ENCODE measurements around the gene GLB1L3.
"Not testable (repeated sequence)": the region's sequence is repeated elsewhere in the genome, so short reads cannot be mapped to it uniquely, and the experiment has no call there.

Gene GLB1L3

GRCh38 chr11:134252346-134253187 lies 23.6 kb upstream of the GLB1L3 start:
- DNase-seq = no peak

GRCh38 chr11:134253188-134253993 lies 22.8 kb upstream of the GLB1L3 start, which contains the start of the genes ACAD8 and THYN1:
ACAD8 (plus strand) TSS chr11:134253568; CDS start chr11:134253601, 33 bp downstream.
THYN1 (minus strand) TSS chr11:134253352; CDS start chr11:134252882, 470 bp downstream.
- DNase-seq = peak; percentile 77

GRCh38 chr11:134254433-134255183 lies 21.6 kb upstream of the GLB1L3 start:
- DNase-seq = no peak

- DNase-seq = not testable (repeated sequence)
Measured at GRCh38 chr11:134255184-134255561, 21.0 kb upstream of the GLB1L3 start.

GRCh38 chr11:134257101-134257500 lies 19.1 kb upstream of the GLB1L3 start:
- no peak for DNase-seq

DNA sequence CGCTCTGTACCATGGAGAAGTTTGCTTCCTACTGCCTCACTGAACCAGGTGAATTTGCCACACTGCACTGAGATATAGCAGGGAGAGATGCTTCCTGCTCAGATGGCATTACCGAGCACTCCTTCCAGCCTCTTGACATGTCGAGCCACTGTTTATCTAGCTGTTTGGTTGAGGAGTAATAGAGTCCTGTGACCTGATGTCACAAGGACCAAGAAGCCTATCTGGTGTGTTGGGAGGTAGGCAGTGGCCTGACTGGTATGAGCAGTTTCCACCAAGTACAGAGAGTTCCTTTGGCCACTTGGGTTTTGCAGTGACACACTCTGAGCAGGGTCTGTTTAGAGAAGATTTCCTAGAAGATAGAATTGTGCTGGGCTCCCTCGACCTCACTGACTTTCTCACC lies 17.6 kb upstream of the GLB1L3 start:
- no peak for DNase-seq

DNA sequence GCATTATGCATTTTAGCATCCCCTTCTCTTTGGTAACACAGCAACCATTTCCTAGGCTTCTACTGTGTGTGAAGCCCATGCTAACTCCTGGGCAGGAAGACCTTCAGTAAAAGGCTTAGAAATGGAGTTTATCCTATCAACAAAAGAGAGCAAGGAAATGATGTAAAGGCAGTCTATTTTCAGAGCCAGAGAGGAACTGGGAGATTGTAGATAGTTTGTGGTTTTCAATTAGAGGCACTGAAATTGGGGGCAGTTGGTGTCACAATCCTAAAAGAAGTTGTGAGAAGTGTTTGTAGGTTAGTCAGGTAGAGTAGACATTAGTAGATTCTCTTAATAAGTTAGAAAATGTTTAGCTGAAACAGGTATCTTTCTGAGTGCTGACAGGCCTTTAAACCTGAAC lies 15.7 kb upstream of the GLB1L3 start:
- no peak for DNase-seq

DNA sequence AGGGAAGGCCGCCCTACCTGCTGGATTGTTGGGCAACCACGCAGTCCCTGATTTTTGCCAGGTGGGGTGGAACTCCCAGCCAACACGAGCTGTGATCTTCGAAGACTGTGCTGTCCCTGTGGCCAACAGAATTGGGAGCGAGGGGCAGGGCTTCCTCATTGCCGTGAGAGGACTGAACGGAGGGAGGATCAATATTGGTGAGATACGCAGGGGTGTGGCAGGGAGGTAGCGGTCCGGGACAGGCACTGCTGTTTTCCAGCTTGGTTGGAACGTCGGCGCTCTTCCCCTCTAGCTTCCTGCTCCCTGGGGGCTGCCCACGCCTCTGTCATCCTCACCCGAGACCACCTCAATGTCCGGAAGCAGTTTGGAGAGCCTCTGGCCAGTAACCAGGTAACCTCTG lies 15.2 kb upstream of the GLB1L3 start:
- no peak for DNase-seq

DNA sequence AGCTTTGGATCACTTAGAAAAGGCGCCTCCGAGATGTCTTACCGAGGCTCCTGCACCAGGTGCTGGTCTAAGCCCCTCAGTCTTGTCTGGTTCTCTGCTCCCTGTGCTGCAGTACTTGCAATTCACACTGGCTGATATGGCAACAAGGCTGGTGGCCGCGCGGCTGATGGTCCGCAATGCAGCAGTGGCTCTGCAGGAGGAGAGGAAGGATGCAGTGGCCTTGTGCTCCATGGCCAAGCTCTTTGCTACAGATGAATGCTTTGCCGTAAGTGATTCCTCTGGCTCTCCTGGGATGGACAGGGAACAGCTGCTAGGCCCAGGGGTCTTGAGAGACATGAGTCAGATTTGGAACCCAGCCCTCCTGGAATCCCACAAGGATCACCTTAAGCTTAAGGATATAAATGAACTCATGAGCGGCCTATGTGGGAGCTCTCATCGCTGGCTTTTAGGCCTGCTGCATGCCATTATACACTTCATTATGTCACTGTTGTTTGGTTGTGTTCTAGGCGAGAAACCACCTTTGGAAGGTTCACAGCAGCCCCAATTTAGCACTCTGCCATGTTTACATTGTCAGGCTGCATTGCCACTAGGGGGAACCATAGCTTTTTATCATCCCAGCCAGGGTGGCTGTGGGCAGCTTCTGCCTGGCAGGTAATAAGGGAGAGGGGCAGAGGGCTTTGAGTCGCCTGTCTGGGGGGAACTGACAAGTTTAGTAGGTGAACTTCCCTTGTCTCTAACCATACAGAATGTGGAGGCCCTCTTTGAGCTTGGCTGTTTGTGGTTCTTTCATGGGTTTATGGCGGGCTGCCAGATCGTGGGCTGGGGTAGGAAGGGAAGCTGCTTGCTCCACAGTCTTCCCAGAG lies 14.3 kb upstream of the GLB1L3 start:
- no peak for DNase-seq

DNA sequence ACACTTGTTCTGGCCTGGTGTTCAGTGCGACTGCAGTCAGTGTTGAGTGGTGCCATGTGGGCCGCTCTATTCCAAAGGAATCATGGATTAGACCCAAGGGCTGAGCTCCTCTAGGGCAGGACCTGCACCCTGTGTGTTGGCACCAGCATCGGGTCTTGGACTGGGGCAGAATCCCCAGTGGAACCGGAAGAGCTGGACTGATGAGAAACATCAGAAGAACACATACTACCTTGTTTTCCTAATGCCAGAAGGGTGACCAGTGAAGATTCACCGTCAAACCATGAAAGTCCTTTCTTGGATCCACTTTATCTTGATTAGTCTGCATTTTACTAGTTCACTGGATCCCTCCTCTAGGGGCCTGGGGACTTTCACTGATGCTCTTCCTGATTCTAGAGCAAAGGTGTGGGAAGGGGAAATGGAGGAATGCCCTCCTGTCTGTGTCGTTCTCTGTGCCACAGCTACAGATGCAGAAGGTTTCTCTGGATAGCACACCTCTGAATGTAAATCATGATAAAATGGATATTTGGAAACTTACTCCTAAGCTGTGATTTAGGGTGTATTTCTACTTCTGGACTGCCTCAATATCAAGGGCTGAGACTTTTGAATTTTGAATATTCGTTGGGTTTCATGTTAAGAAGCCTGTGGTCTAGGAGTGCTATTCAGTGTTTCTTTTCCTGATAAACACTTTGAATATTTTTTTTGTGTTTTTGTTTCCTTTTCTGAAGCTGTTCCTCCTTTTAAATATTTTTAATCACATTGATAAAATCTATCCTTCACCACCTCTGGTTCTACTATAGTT lies 11.0 kb upstream of the GLB1L3 start:
- DNase-seq = no peak

DNA sequence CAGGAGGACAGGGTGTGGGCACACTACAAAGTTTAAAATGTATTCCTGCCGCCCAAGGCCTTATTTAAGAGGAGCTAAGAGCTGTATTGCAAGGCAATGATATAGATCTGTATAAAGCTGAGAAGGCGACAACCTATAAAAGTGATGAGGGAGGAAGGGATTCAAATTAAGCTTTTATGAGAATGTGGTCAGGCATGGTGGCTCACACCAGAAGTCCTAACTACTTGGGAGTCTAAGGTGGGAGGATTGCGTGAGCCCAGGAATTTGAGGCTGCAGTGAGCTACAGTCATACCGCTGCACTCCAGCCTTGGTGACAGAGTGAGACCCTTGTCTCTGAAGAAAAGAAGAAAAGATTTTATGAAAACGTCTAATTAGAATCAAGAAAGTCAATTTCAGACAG lies 9.7 kb upstream of the GLB1L3 start:
- DNase-seq = no peak

- no peak for DNase-seq
Measured at GRCh38 chr11:134266841-134267251, 9.3 kb upstream of the GLB1L3 start.

GRCh38 chr11:134267461-134267860 lies 8.7 kb upstream of the GLB1L3 start:
- no peak for DNase-seq

- no peak for DNase-seq
Measured at GRCh38 chr11:134267966-134268365, 8.2 kb upstream of the GLB1L3 start.

DNA sequence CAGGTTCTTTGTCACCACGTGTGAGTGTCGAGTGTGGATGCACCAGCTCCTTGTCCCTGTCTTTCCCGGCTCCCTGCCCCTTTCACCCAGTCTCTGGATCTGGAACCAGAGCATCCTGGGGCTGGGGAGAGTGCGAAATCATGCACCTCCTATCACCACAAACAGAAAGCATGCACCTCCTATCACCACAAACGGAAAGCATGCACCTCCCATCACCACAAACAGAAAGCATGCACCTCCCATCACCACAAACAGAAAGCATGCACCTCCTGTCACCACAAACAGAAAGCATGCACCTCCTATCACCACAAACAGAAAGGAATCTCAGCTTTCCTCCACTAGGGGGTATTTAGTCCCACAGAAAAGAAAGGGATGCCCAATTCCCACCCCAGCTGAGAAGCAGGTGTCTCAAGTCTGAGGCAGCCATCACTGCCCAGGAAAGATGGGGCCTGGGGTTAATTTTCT lies 5.9 kb upstream of the GLB1L3 start:
- no peak for DNase-seq

DNA sequence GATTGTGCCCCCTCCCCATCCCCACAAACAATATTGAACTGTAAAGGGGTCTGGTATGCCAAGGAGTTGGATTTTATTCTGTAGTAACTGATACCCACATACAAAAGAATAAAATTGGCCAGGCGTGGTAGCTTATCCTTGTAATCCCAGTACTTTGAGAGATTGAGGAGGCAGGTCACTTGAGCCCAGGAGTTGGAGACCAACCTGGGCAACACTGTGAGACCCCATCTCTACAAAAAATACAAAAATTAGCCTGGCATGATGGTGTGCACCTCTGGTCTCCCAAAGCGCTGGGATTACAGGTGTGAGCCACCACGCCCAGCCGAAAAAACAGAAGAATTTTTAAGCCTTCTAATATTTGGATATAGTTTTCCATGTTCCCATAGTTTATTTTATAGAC lies 4.2 kb upstream of the GLB1L3 start:
- no peak for DNase-seq

DNA sequence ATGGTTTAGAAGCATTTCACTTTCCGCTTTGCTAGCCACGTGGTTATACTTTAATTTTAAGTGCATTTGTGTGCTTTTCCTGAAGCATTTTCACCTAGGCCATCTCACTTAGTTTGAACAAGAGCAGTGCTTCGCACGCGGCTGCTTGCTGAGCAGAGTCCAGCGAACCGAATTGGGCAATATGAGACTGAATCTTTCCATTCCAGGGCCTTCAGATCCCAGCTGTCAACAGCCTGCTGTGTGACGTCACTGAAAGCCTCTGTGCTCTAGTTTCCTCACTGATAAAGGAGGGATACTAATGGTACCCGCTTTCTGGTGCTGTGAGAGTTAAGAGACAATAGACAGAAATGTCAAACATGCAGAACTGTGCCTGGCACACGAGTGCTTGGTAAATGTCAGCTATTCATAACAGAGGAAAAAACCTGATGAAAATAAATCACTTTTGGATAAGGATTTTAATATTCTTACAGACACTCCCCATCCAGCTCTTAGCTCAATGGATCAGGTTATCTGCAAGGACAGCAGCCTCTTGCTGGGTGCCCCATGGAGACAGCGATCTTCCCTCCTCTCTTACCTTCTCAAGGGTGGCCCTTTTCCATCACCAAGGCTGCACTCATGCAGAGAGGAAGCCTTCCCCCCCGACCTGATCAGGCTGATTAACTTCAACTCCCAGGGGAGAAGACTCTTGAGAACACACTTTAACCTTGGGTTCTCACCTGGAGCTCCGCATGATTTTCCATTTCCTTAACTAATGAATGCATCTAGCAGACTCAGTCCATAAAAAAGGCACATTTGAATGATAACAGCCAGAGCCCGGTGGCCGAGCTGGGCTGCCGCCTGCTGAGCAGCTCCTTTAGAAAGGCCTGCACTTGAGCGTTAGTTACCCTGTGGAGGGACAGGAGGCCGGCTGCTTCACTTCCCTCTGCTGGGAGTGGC lies 3.5 kb upstream of the GLB1L3 start:
- no peak for DNase-seq

GRCh38 chr11:134273317-134273712 lies 2.9 kb upstream of the GLB1L3 start:
- no peak for DNase-seq

DNA sequence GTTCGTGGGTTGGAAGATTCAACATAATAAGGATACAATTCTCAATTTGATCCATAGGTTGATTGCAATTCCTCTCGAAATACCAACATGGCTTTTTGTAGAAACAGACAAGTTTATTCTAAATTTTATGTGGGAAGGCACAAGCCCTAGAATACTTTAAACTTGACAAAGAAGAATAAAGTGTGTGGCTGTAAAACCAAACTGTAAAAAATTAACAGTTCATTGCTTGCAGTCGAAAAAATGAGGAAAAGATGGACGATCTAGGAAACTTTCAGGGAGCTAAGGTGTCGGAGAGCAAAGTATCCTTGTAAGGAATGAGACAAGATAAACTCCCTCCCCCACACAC lies 1.0 kb upstream of the GLB1L3 start:
- no peak for DNase-seq

Data from NCI-H1436 treated with DMSO at 0.1 percent for 48 hours (cell line).